Tibial nerve (tissue), 4 donors: Measurements from ENCODE around the gene TSPYL1. TPM values are rescaled to one million over a fixed set of nuclear protein-coding genes. Genes with fewer than 3 reads are reported as not detected.

Source experiments
- DNase-seq, 2 donors: peaks; one replicate each; pipeline ENCODE4 v3.0.0-alpha.2; 2019; ENCODE audit warnings: low spot score in 2 of 2
- H3K27ac ChIP-seq, 4 donors: fragments of 200-600 bp; sonication (generic) in 3 of 4; one replicate each; pipeline ENCODE4 v1.5.1; 2017 to 2019; ENCODE audit warnings: mild to moderate bottlenecking in 1 of 4
- H3K27me3 ChIP-seq, 2 donors: fragments of 200-600 bp; sonication (generic) in 1 of 2; one replicate each; pipeline versions ENCODE4 v1.5.1 to v1.6.0; 2017 to 2019
- H3K36me3 ChIP-seq, 3 donors: fragments of 200-600 bp; sonication (generic); one replicate each; pipeline ENCODE4 v1.5.1; 2018 to 2019
- H3K4me1 ChIP-seq, 4 donors: fragments of 200-600 bp; sonication (generic) in 3 of 4; one replicate each; pipeline ENCODE4 v1.5.1; 2017 to 2019
- H3K4me3 ChIP-seq, 4 donors: fragments of 200-600 bp; sonication (generic) in 3 of 4; one replicate each; pipeline ENCODE4 v1.5.1; 2017 to 2019; ENCODE audit warnings: mild to moderate bottlenecking in 1 of 4, moderate library complexity in 1 of 4
- H3K9me3 ChIP-seq, 4 donors: fragments of 200-600 bp; sonication (generic) in 3 of 4; one replicate each; pipeline ENCODE4 v1.5.1; 2017 to 2019
- EP300 ChIP-seq, 2 donors: sonication (generic); formaldehyde crosslinking; IDR thresholded peaks; one replicate each; pipeline ENCODE4 v1.6.1; 2017; ENCODE audit warnings: antibody characterized with exemption in 2 of 2, mild to moderate bottlenecking in 1 of 2
- POLR2A ChIP-seq, 2 donors: fragments of 450-650 bp; IDR thresholded peaks; one replicate each; pipeline ENCODE4 v1.6.1; 2017; ENCODE audit warnings: antibody characterized with exemption in 2 of 2, mild to moderate bottlenecking in 2 of 2, moderate library complexity in 2 of 2
- WGBS, 2 donors: methylation state at CpG; one replicate each; pipeline ENCODE4 v1.1.5; 2018; 5-methylcytosine and 5-hydroxymethylcytosine counted together
- total RNA-seq, 4 donors: library from RNA; depleted of rRNA; stranded (reverse); fragments of >200 nt; gene quantifications; one replicate each; pipeline ENCODE4 v1.1.0, GENCODE V29; 2016
- TF ChIP-seq, protein P1 (sequence below), 5 experiments: fragments of 200-600 bp in 3 of 5; fragments of 450-650 bp in 2 of 5; sonication (generic) in 3 of 5; IDR thresholded peaks; one replicate each; pipeline ENCODE4 v1.5.1; 2016 to 2019; ENCODE audit warnings: antibody characterized with exemption in 5 of 5, mild to moderate bottlenecking in 3 of 5, moderate library complexity in 2 of 5

TSPYL1 gene
- total RNA-seq, 4 donors from 2014 or later = 39.8 to 53.6 (median 43.3) TPM

DNA sequence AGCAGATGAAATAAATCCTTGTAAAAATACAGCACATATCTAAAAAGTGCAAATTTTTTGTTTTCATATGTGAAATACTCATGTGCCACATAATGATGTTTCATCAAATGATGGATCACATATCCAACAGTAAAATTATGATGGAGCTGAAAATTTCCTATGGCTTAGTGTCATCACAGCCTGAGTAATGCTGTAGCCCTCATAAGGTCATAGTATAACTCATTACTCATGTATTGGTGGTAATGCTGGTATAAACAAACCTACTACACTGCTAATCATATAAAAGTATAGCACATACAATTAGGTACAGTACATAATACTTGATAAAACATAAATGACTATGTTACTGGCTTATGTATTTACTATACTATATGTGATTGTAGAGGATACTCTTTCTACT lies 12.9 kb downstream of the TSPYL1 start:
- Histone ChIP-seq H3K4me3 (no peak overlapping the region), H3K9me3 (no peaks in the 10 kb centered on the region), H3K27me3 (no peaks in the 10 kb centered on the region), H3K36me3 (peaks cover 0 to 17% (median 0%) of the 10 kb centered on the region in 3 donors), H3K4me1 (peaks cover 0 to 12% (median 0%) of the 10 kb centered on the region in 4 donors), H3K27ac (no peak overlapping the region)
- TF ChIP-seq POLR2A (IDR thresholded peaks at IDR 0.05) (no peak), EP300 (IDR thresholded peaks at IDR 0.05) (no peak)
- TF ChIP-seq, protein P1, sequence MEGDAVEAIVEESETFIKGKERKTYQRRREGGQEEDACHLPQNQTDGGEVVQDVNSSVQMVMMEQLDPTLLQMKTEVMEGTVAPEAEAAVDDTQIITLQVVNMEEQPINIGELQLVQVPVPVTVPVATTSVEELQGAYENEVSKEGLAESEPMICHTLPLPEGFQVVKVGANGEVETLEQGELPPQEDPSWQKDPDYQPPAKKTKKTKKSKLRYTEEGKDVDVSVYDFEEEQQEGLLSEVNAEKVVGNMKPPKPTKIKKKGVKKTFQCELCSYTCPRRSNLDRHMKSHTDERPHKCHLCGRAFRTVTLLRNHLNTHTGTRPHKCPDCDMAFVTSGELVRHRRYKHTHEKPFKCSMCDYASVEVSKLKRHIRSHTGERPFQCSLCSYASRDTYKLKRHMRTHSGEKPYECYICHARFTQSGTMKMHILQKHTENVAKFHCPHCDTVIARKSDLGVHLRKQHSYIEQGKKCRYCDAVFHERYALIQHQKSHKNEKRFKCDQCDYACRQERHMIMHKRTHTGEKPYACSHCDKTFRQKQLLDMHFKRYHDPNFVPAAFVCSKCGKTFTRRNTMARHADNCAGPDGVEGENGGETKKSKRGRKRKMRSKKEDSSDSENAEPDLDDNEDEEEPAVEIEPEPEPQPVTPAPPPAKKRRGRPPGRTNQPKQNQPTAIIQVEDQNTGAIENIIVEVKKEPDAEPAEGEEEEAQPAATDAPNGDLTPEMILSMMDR (IDR thresholded peaks at IDR 0.05) = no peak
- DNase-seq = no peak

DNA sequence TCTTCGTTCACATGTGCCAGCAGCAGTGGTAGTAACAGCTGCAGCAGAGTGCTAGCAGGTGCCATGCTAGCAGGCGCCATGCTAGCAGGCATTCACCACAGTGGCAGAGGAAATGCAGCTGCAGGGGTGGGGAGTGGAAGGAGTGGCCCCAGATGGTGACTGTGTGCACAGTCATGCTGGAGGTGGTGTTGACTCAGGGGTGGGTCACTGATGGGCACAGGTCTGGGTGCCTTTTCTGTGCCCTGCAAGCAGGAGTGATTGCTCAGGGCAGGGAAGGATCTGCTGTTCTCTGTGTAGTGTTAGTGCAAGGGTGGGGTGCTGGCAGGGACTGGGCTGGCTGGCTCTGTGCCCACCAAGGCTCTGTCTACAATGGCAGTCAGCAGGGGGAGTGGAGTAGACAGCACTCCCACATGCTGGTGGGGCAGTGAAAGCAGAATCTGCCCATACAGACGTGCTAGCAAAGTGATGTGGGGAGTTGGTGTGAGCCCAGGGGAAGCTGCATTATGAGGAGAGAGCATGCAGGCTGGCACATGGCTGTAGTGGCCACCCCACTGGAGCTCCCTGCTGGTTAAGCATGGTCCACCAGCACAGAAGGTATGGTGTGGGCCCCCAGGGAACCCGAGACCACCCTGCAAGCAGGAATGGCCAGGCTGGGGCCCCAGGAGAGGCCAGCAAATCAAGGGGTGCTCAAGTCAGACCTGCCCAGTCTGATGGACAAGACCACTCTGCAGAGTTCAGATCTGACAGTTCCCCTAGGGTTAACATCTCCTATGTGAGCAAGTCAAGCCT lies 14.5 kb downstream of the TSPYL1 start:
- peaks cover 0 to 23% (median 0%) of the 10 kb centered on the region in 3 donors for H3K36me3 ChIP-seq
- H3K4me1 ChIP-seq = peaks cover 0 to 12% (median 0%) of the 10 kb centered on the region in 4 donors
- TF ChIP-seq POLR2A (IDR thresholded peaks at IDR 0.05) = no peak
- no peak for TF ChIP-seq EP300 (IDR thresholded peaks at IDR 0.05)
- TF ChIP-seq, protein P1 (IDR thresholded peaks at IDR 0.05) = no peak
- no peak overlapping the region for H3K4me3 ChIP-seq
- H3K27ac ChIP-seq = no peak overlapping the region
- no peaks in the 10 kb centered on the region for H3K9me3 ChIP-seq
- DNase-seq = no peak
- no peaks in the 10 kb centered on the region for H3K27me3 ChIP-seq
- 73 to 79% methylated on average over 4 of the region's 4 CpGs for WGBS, 2 donors

DNA sequence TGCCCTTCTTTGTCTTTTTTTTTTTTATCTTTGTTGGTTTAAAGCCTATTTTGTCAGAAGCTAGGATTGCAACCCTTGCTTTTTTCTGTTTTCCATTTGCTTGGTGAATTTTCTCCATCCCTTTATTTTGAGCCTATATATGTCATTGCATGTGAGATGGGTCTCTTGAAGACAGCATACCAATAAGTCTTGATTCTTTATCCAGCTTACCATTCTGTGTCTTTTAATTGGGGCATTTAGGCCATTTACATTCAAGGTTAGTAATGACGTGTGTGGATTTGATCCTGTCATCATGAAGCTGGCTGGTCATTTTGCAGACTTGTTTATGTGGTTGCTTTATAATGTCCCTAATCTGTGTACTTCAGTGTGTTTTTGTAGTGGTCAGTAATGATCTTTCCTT lies 16.4 kb downstream of the TSPYL1 start:
- H3K36me3 ChIP-seq = peaks cover 0 to 41% (median 0%) of the 10 kb centered on the region in 3 donors
- no peak overlapping the region for H3K27ac ChIP-seq
- 86 to 90% methylated on average over 1 of the region's 1 CpG for WGBS, 2 donors
- H3K9me3 ChIP-seq = no peaks in the 10 kb centered on the region
- H3K4me3 ChIP-seq = no peak overlapping the region
- TF ChIP-seq POLR2A (IDR thresholded peaks at IDR 0.05) (no peak), EP300 (IDR thresholded peaks at IDR 0.05) (no peak)
- TF ChIP-seq, protein P1 (IDR thresholded peaks at IDR 0.05) = no peak
- H3K27me3 ChIP-seq = no peaks in the 10 kb centered on the region
- DNase-seq = no peak
- peaks cover 0 to 8% (median 0%) of the 10 kb centered on the region in 4 donors for H3K4me1 ChIP-seq

DNA sequence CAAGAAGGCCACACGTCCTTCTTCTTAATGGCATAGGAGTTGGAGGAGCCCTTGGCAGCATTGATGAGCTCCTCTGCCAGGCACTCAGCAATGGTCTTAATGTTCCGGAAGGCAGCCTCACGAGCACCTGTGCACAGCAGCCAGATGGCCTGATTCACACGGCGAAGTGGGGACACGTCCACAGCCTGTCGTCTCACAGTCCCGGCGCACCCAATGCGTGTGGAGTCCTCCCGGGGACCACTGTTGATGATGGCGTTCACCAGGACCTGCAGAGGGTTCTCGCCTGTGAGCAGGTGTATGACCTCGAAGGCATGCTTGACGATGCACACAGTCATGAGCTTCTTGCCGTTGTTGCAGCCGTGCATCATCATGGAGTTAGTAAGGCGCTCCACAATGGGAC lies 21.2 kb downstream of the TSPYL1 start:
- WGBS, 2 donors = 94 to 96% methylated on average over 6 to 18 of the region's 18 CpGs
- Histone ChIP-seq H3K27ac (no peak overlapping the region), H3K27me3 (no peaks in the 10 kb centered on the region), H3K4me1 (peaks cover 3 to 17% (median 12%) of the 10 kb centered on the region in 4 donors), H3K36me3 (peaks cover 0 to 27% (median 0%) of the 10 kb centered on the region in 3 donors), H3K4me3 (no peak overlapping the region), H3K9me3 (no peaks in the 10 kb centered on the region)
- TF ChIP-seq EP300 (IDR thresholded peaks at IDR 0.05) (no peak), POLR2A (IDR thresholded peaks at IDR 0.05) (no peak)
- TF ChIP-seq, protein P1 (IDR thresholded peaks at IDR 0.05) = no peak
- DNase-seq = no peak

DNA sequence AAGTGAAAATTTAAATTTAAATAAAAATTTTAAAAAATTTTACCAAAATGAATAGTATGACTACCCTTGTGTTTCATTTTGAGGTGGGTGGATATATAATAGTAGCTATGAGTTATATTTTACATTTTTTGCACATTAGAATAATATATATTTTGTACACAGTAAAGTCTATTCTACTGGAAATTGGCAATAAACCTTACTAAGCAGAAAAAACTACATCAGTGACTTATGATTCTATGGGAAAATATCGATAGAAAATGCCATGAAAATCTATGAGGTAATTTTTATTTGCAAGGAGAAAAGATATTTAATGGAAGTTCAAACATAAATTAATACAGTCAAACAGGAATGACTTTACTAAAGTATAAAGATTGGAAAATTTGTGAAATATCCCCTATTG lies 23.0 kb downstream of the TSPYL1 start:
- TF ChIP-seq, protein P1 (IDR thresholded peaks at IDR 0.05) = no peak
- no peak for TF ChIP-seq POLR2A (IDR thresholded peaks at IDR 0.05)
- no peak for TF ChIP-seq EP300 (IDR thresholded peaks at IDR 0.05)
- DNase-seq = no peak
- no peaks in the 10 kb centered on the region for H3K27me3 ChIP-seq
- peaks cover 3 to 33% (median 24%) of the 10 kb centered on the region in 4 donors for H3K4me1 ChIP-seq
- H3K4me3 ChIP-seq = no peak overlapping the region
- 84 to 90% methylated on average over 1 of the region's 1 CpG for WGBS, 2 donors
- H3K27ac ChIP-seq = no peak overlapping the region
- no peaks in the 10 kb centered on the region for H3K9me3 ChIP-seq
- peaks cover 0 to 25% (median 0%) of the 10 kb centered on the region in 3 donors for H3K36me3 ChIP-seq
